ENCODE results near the gene SCMH1.

SCMH1 gene

GRCh38 chr1:40998668-40999067, 243.4 kb downstream of the SCMH1 start:
- no peak for DNase-seq (ENCODE audit: low read depth)

GRCh38 chr1:40997096-40997495, 245.0 kb downstream of the SCMH1 start:
- DNase-seq (ENCODE audit: low read depth) = no peak

- no peak for DNase-seq (ENCODE audit: low read depth)
Measured at GRCh38 chr1:40989066-40989465, 253.0 kb downstream of the SCMH1 start.

GRCh38 chr1:40988280-40988679, 253.8 kb downstream of the SCMH1 start:
- no peak for DNase-seq (ENCODE audit: low read depth)

GRCh38 chr1:40987439-40988276, 254.4 kb downstream of the SCMH1 start:
- DNase-seq (ENCODE audit: low read depth) = no peak

- no peak for DNase-seq (ENCODE audit: low read depth)
Measured at GRCh38 chr1:40986956-40987355, 255.2 kb downstream of the SCMH1 start.

GRCh38 chr1:40986328-40986783, 255.8 kb downstream of the SCMH1 start:
- no peak for DNase-seq (ENCODE audit: low read depth)

GRCh38 chr1:40985875-40986274, 256.2 kb downstream of the SCMH1 start:
- no peak for DNase-seq (ENCODE audit: low read depth)

GRCh38 chr1:40985161-40985560, 256.9 kb downstream of the SCMH1 start:
- DNase-seq (ENCODE audit: low read depth) = no peak

- DNase-seq (ENCODE audit: low read depth) = no peak
Measured at GRCh38 chr1:40984531-40984930, 257.6 kb downstream of the SCMH1 start.

GRCh38 chr1:40984066-40984465, 258.0 kb downstream of the SCMH1 start:
- no peak for DNase-seq (ENCODE audit: low read depth)

GRCh38 chr1:40983286-40983685, 258.8 kb downstream of the SCMH1 start:
- DNase-seq (ENCODE audit: low read depth) = no peak

- DNase-seq (ENCODE audit: low read depth) = no peak
Measured at GRCh38 chr1:40982721-40983120, 259.4 kb downstream of the SCMH1 start.

GRCh38 chr1:40981691-40982448, 260.2 kb downstream of the SCMH1 start:
- no peak for DNase-seq (ENCODE audit: low read depth)

GRCh38 chr1:40980453-40981121, 261.5 kb downstream of the SCMH1 start:
- DNase-seq (ENCODE audit: low read depth) = peak; percentile 40

- DNase-seq (ENCODE audit: low read depth) = no peak
Measured at GRCh38 chr1:40980068-40980452, 262.0 kb downstream of the SCMH1 start.

GRCh38 chr1:40979241-40980067, 262.7 kb downstream of the SCMH1 start, which contains the start of gene CTPS1:
CTPS1 (plus strand) TSS chr1:40979696; CDS start chr1:40983291, 3,595 bp downstream.
- DNase-seq (ENCODE audit: low read depth) = peak; percentile 93

GRCh38 chr1:40978886-40979240, 263.2 kb downstream of the SCMH1 start:
- DNase-seq (ENCODE audit: low read depth) = no peak

- no peak for DNase-seq (ENCODE audit: low read depth)
Measured at GRCh38 chr1:40977716-40978115, 264.4 kb downstream of the SCMH1 start.

All from activated T-cell treated with anti-CD3 and anti-CD28 coated beads for 24 hours (primary cell).